ENCODE measurements around the gene SUMO2.

SUMO2 gene

GRCh38 chr17:75154195-75155106 lies 28.3 kb downstream of the SUMO2 start, which contains the start of gene JPT1 (continued):
- TF ChIP-seq ZNF221 (tag by site-specific recombination; IDR thresholded peaks at IDR 0.05; ENCODE audit: borderline replicate concordance) (no peak), ZNF645 (tag by site-specific recombination; IDR thresholded peaks at IDR 0.05) (no peak), RBAK (tag by site-specific recombination; IDR thresholded peaks at IDR 0.05) (no peak), ZNF157 (tag by site-specific recombination; IDR thresholded peaks at IDR 0.05) (no peak), MYNN (tag by site-specific recombination; IDR thresholded peaks at IDR 0.05; ENCODE audit: borderline replicate concordance) (no peak), ZNF514 (tag by site-specific recombination; IDR thresholded peaks at IDR 0.05) (no peak), ZBTB48 (tag by site-specific recombination; IDR thresholded peaks at IDR 0.05) (no peak), PRDM1 (tag by site-specific recombination; IDR thresholded peaks at IDR 0.05) (0 out of 2 replicates have a peak, but pooled peaks have one; percentile 5), ZNF132 (tag by site-specific recombination; IDR thresholded peaks at IDR 0.05; ENCODE audit: borderline replicate concordance) (no peak), ZNF350 (tag by site-specific recombination; IDR thresholded peaks at IDR 0.05) (no peak), ZNF629 (tag by site-specific recombination; IDR thresholded peaks at IDR 0.05) (no peak), ZNF223 (tag by site-specific recombination; IDR thresholded peaks at IDR 0.05) (no peak), ZNF423 (tag by site-specific recombination; IDR thresholded peaks at IDR 0.05) (no peak), ZBTB17 (tag by site-specific recombination; IDR thresholded peaks at IDR 0.05) (peak; percentile 62; the same call in 1 of the 2 replicates), ZNF114 (tag by site-specific recombination; IDR thresholded peaks at IDR 0.05) (no peak), ZNF449 (tag by site-specific recombination; IDR thresholded peaks at IDR 0.05) (no peak; the same call in 1 of the 2 replicates), ZIC2 (tag by site-specific recombination; IDR thresholded peaks at IDR 0.05) (no peak), ZNF626 (tag by site-specific recombination; IDR thresholded peaks at IDR 0.05) (no peak; the same call in 1 of the 2 replicates), ZNF530 (tag by site-specific recombination; IDR thresholded peaks at IDR 0.05; ENCODE audit: low read depth) (no peak), ZNF521 (tag by site-specific recombination; IDR thresholded peaks at IDR 0.05) (no peak), ZNF274 (IDR thresholded peaks at IDR 0.05; ENCODE audit: low read length) (no peak), ZNF274 (tag by site-specific recombination; IDR thresholded peaks at IDR 0.05; ENCODE audit: borderline replicate concordance) (no peak), ZBTB44 (tag by site-specific recombination; IDR thresholded peaks at IDR 0.05) (no peak), ZNF768 (tag by site-specific recombination; IDR thresholded peaks at IDR 0.05) (no peak), WT1 (tag by site-specific recombination; IDR thresholded peaks at IDR 0.05) (no peak), ZNF175 (tag by site-specific recombination; IDR thresholded peaks at IDR 0.05) (no peak), ZNF133 (tag by site-specific recombination; IDR thresholded peaks at IDR 0.05) (no peak), ZNF239 (tag by site-specific recombination; IDR thresholded peaks at IDR 0.05) (no peak), ZNF341 (tag by site-specific recombination; IDR thresholded peaks at IDR 0.05; ENCODE audit: low read depth) (peak; percentile 89), ZNF660 (tag by site-specific recombination; IDR thresholded peaks at IDR 0.05) (peak; percentile 94)
- TF ChIP-seq, protein P1, sequence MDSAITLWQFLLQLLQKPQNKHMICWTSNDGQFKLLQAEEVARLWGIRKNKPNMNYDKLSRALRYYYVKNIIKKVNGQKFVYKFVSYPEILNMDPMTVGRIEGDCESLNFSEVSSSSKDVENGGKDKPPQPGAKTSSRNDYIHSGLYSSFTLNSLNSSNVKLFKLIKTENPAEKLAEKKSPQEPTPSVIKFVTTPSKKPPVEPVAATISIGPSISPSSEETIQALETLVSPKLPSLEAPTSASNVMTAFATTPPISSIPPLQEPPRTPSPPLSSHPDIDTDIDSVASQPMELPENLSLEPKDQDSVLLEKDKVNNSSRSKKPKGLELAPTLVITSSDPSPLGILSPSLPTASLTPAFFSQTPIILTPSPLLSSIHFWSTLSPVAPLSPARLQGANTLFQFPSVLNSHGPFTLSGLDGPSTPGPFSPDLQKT (IDR thresholded peaks at IDR 0.05; ENCODE audit: borderline replicate concordance, low read depth, low read length): no peak
- TF ChIP-seq, protein P2, sequence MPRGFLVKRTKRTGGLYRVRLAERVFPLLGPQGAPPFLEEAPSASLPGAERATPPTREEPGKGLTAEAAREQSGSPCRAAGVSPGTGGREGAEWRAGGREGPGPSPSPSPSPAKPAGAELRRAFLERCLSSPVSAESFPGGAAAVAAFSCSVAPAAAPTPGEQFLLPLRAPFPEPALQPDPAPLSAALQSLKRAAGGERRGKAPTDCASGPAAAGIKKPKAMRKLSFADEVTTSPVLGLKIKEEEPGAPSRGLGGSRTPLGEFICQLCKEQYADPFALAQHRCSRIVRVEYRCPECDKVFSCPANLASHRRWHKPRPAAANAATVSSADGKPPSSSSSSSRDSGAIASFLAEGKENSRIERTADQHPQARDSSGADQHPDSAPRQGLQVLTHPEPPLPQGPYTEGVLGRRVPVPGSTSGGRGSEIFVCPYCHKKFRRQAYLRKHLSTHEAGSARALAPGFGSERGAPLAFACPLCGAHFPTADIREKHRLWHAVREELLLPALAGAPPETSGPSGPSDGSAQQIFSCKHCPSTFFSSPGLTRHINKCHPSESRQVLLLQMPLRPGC (tag by site-specific recombination; IDR thresholded peaks at IDR 0.05): no peak
